ENCODE results near the gene PLA2G7. TPM values are rescaled to one million over a fixed set of nuclear protein-coding genes. Genes with fewer than 3 reads are reported as not detected.

Gene PLA2G7
- total and polyA plus RNA-seq, 2 of the 8 experiments (the other 6 are each of a cell fraction or from before 2014, with no cell fraction given): 1.5 to 2.2 TPM

- TF ChIP-seq, protein P1, sequence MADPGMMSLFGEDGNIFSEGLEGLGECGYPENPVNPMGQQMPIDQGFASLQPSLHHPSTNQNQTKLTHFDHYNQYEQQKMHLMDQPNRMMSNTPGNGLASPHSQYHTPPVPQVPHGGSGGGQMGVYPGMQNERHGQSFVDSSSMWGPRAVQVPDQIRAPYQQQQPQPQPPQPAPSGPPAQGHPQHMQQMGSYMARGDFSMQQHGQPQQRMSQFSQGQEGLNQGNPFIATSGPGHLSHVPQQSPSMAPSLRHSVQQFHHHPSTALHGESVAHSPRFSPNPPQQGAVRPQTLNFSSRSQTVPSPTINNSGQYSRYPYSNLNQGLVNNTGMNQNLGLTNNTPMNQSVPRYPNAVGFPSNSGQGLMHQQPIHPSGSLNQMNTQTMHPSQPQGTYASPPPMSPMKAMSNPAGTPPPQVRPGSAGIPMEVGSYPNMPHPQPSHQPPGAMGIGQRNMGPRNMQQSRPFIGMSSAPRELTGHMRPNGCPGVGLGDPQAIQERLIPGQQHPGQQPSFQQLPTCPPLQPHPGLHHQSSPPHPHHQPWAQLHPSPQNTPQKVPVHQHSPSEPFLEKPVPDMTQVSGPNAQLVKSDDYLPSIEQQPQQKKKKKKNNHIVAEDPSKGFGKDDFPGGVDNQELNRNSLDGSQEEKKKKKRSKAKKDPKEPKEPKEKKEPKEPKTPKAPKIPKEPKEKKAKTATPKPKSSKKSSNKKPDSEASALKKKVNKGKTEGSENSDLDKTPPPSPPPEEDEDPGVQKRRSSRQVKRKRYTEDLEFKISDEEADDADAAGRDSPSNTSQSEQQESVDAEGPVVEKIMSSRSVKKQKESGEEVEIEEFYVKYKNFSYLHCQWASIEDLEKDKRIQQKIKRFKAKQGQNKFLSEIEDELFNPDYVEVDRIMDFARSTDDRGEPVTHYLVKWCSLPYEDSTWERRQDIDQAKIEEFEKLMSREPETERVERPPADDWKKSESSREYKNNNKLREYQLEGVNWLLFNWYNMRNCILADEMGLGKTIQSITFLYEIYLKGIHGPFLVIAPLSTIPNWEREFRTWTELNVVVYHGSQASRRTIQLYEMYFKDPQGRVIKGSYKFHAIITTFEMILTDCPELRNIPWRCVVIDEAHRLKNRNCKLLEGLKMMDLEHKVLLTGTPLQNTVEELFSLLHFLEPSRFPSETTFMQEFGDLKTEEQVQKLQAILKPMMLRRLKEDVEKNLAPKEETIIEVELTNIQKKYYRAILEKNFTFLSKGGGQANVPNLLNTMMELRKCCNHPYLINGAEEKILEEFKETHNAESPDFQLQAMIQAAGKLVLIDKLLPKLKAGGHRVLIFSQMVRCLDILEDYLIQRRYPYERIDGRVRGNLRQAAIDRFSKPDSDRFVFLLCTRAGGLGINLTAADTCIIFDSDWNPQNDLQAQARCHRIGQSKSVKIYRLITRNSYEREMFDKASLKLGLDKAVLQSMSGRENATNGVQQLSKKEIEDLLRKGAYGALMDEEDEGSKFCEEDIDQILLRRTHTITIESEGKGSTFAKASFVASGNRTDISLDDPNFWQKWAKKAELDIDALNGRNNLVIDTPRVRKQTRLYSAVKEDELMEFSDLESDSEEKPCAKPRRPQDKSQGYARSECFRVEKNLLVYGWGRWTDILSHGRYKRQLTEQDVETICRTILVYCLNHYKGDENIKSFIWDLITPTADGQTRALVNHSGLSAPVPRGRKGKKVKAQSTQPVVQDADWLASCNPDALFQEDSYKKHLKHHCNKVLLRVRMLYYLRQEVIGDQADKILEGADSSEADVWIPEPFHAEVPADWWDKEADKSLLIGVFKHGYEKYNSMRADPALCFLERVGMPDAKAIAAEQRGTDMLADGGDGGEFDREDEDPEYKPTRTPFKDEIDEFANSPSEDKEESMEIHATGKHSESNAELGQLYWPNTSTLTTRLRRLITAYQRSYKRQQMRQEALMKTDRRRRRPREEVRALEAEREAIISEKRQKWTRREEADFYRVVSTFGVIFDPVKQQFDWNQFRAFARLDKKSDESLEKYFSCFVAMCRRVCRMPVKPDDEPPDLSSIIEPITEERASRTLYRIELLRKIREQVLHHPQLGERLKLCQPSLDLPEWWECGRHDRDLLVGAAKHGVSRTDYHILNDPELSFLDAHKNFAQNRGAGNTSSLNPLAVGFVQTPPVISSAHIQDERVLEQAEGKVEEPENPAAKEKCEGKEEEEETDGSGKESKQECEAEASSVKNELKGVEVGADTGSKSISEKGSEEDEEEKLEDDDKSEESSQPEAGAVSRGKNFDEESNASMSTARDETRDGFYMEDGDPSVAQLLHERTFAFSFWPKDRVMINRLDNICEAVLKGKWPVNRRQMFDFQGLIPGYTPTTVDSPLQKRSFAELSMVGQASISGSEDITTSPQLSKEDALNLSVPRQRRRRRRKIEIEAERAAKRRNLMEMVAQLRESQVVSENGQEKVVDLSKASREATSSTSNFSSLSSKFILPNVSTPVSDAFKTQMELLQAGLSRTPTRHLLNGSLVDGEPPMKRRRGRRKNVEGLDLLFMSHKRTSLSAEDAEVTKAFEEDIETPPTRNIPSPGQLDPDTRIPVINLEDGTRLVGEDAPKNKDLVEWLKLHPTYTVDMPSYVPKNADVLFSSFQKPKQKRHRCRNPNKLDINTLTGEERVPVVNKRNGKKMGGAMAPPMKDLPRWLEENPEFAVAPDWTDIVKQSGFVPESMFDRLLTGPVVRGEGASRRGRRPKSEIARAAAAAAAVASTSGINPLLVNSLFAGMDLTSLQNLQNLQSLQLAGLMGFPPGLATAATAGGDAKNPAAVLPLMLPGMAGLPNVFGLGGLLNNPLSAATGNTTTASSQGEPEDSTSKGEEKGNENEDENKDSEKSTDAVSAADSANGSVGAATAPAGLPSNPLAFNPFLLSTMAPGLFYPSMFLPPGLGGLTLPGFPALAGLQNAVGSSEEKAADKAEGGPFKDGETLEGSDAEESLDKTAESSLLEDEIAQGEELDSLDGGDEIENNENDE (IDR thresholded peaks at IDR 0.05; ENCODE audit: insufficient replicate concordance, low read length): no peak
- TF ChIP-seq E2F6 (IDR thresholded peaks at IDR 0.05) (no peak), NRF1 (IDR thresholded peaks at IDR 0.05; ENCODE audit: low read depth, low read length) (no peak), EGR1 (IDR thresholded peaks at IDR 0.05; ENCODE audit: borderline replicate concordance, low read depth, low read length) (no peak), RBBP5 (IDR thresholded peaks at IDR 0.05; ENCODE audit: borderline replicate concordance, low read depth, low read length) (no peak)
Measured at GRCh38 chr6:46730921-46731461, 4.2 kb downstream of the PLA2G7 start (continued).

All from H1 (cell line).